NCI-H345 (cell line): ENCODE data around the gene C5.
A peak's percentile ranks its signal among the peaks of the same experiment; 100 is the strongest.

Experiments used
- DNase-seq: peaks from one replicate; lab custom pipeline; 2025; lab: John Stamatoyannopoulos, UW

Gene C5

DNA sequence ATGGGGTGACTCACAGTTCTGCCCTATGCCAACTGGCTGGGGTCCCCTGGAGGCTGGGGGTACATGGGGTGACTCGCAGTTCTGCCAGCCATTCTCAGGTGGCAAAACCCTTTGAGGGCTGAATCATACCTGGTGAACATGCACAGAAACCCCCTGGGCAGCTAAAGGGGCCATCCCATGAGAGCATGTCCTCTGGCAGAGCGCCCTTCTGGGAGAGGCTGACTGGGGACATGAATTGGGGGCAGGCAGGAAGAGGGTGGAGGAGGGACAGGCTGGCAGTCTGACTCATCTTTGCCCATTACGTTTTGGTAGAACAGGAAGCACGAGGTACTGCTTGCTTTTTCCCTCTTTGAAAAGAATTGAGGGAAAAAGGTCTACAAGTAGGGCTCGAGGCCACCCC lies 140.2 kb downstream of the C5 start:
- no peak for DNase-seq

DNA sequence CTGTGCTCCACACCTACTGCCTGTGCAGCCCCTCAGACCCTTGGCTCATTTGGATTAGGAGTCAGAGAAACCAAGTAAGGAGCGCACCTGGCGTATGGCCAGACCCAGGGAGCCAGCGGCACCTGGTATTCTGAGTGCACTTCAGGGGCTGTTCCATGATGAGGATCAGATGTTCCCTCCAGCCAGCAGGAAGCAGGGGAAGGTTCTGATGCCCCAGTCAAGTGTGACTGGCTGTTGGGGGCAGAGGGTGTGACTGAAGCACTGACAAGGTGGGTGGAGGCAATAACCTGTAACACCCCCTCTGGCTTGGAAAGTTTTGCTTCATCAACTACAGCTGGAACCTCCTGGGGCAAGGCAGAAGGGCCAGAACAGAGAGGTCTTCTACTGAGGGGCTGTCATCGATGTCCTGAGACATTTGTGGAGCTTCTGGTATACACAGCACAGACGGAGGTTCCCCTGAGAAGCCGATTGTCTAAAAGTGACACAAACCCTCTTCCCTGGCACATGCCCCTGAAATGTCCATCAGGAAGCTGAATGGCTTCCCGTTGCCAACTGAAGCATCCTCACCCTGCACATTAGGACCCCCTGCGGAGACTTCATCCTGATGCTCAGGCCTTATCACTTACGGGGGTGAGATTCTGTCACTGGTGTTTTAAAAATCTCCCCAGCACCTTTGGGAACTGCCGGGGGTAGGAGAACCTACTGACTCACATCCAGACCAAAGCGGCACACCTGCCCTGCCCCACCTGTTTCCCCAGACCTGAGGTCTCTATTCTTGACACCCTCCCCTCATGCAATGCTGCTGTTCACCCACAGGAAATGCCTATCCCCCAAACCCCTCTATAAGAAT lies 144.5 kb downstream of the C5 start:
- DNase-seq: peak; percentile 44

DNA sequence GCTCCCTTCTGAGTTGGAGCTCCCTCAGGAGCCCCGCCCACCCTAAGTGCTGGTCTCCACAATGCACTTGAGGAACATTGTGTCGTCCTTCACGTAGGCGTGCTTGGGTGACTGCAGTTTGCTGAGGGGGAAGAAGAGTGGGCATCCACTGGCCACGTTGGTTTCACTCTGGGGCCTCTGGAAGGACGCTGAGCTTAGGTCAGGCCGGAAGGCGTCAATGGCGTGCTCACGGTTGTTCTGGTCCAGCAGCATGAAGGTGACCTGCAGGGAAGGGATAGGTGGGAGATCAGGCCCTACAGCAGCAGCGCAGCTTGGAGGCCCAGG lies 145.1 kb downstream of the C5 start:
- DNase-seq: no peak

DNA sequence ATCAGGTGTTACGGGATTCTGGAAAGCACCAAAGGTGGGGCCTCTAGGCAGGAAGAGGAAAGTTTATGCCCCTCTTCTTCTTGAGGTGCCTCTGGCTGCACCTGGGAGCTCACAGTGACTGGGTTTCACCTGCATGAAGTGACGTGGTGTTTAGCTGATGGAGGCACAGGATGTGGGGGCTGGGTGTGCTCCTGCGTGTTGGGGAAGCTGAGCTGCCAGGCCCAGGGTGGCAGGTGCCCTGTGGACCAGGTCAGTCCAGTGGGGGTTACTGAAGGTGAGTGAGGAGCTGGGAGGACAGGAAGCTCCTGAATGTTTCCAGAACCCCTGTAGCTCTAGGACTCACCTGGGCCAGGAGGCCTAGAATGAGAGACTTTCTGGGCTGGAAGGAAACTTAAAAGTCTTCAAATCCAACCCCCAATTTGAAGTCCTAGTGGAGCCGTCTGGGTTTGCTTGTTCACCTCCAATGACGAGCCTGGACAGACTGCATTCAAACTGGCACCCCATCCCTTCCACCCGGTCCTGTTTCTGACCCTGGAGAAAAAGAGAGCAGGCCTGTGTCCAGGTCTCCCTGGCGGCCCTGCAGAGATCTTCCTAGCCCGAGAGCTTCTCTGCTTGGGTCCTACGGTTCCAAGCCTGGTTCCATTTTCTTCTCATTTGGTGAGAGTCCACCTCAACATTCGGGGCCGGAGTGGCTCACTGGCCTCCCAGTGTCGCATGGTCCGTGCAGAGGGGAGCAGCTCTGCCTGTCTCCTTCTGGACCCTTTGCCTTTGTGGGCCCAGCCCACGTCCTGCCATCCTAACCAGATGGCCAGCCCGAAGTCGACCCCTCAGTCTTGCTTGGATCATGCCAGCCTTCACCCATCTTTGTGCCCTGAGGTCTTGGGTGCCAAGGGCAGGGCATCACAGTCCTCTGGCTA lies 145.8 kb downstream of the C5 start:
- DNase-seq: no peak

DNA sequence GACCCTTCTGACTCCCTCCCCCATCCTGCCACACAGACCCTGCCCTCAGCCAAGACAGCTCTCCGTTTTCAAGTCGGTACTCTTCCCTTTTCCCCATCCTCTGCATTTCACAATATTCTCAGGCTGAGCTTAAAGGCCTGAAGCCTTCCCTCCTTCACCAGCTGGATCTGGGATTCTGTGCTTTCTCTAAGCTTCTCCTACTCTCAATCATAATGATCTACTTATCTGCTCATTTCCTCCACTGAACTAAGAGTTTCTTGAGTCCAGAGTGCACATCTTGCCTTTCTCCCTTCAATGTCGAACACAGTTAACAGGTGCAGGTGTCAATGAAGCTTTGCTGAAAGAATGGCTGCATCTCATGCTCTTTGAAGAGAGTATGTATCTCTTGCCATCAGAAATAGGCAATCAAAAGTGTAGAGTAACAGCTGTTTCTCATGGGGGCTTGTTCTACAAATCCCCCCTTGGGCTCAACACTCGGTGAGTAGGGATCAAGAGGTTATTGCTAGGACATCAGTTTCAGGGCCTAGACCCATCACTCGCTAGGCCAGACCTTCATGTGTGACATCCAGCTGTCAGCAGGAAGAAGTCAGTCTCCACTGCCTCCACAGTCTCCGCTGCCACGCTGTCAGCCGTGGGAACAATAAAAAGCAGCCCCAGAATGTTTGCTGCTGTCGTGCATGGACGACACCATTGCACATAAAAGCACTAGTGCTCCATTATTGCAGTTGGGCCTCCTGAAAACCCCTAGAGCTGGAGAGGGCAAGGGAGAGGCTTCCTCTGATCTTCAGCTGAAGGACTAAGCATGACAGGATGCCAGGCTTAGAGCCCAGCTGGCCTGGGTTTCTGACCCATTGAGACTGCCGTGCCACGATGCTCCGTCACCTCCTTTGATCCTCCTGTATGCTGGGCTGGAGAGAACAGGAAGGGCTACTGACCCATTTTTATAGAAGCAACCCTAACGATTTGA lies 147.2 kb downstream of the C5 start:
- DNase-seq: peak; percentile 40
